GM18520 (cell line): ENCODE data around the gene AURKAIP1.
"Not testable (repeated sequence)": the region's sequence is repeated elsewhere in the genome, so short reads cannot be mapped to it uniquely, and the experiment has no call there.

Source experiments
- ATAC-seq: cut with Tn5 transposase; IDR thresholded peaks from one replicate; pipeline ENCODE4 v1.9.1; 2021; ENCODE audit not compliant: unreplicated experiment

The AURKAIP1 gene

GRCh38 chr1:1374929-1375662, at the start of gene AURKAIP1:
AURKAIP1 (minus strand) TSS chr1:1375207; CDS start chr1:1374756, 451 bp downstream.
- peak; percentile 96 for ATAC-seq

GRCh38 chr1:1424707-1425106, 49.7 kb upstream of the AURKAIP1 start:
- ATAC-seq: no peak

GRCh38 chr1:1423245-1423597, 48.2 kb upstream of the AURKAIP1 start:
- no peak for ATAC-seq

GRCh38 chr1:1422465-1423244, 47.6 kb upstream of the AURKAIP1 start:
- no peak for ATAC-seq

GRCh38 chr1:1421907-1422464, 47.0 kb upstream of the AURKAIP1 start:
- ATAC-seq: no peak

GRCh38 chr1:1421147-1421906, 46.3 kb upstream of the AURKAIP1 start, which contains the start of gene ANKRD65:
ANKRD65 (minus strand) TSS chr1:1421276; CDS start chr1:1421005, 271 bp downstream.
- no peak for ATAC-seq

- no peak for ATAC-seq
Measured at GRCh38 chr1:1420654-1421141, 45.7 kb upstream of the AURKAIP1 start.

GRCh38 chr1:1419813-1420653, 45.0 kb upstream of the AURKAIP1 start:
- no peak for ATAC-seq

GRCh38 chr1:1419363-1419812, 44.4 kb upstream of the AURKAIP1 start:
- no peak for ATAC-seq

- no peak for ATAC-seq
Measured at GRCh38 chr1:1418464-1419362, 43.7 kb upstream of the AURKAIP1 start.

- ATAC-seq: not testable (repeated sequence)
Measured at GRCh38 chr1:1417825-1418463, 42.9 kb upstream of the AURKAIP1 start.

- not testable (repeated sequence) for ATAC-seq
Measured at GRCh38 chr1:1417396-1417795, 42.4 kb upstream of the AURKAIP1 start.

- ATAC-seq: no peak
Measured at GRCh38 chr1:1415751-1416150, 40.7 kb upstream of the AURKAIP1 start.

- ATAC-seq: not testable (repeated sequence)
Measured at GRCh38 chr1:1412311-1412902, 37.4 kb upstream of the AURKAIP1 start.

GRCh38 chr1:1411626-1412025, 36.6 kb upstream of the AURKAIP1 start:
- no peak for ATAC-seq

GRCh38 chr1:1410238-1410637, 35.2 kb upstream of the AURKAIP1 start:
- not testable (repeated sequence) for ATAC-seq

GRCh38 chr1:1407636-1408318, 32.8 kb upstream of the AURKAIP1 start:
- ATAC-seq: no peak
